IMR-90 (cell line): ENCODE measurements around the gene C18orf32. TPM values are rescaled to one million over a fixed set of nuclear protein-coding genes. Genes with fewer than 3 reads are reported as not detected.

Source experiments
- ATAC-seq: fragments of 200-7000 bp; cut with Tn5 transposase; 2 replicates; pipeline ENCODE4 v1.9.1; 2020; ENCODE audit warnings: low read depth, mild to moderate bottlenecking, moderate library complexity
- BruUV-seq: library from RNA; stranded (reverse); fragments of 400-500 nt; replicated peaks from 2 replicates; lab custom pipeline; 2021; lab: Mats Ljungman, UMichigan
- CTCF ChIA-PET: fragments of 300-600 bp; formaldehyde crosslinking; extraction: SDS; loops from one replicate; lab custom pipeline; 2021; ENCODE audit warnings: antibody characterized with exemption; lab: Yijun Ruan, JAX
- POLR2A ChIA-PET: fragments of 300-600 bp; sonication (Branson Sonifier 250); formaldehyde crosslinking; loops from one replicate; lab custom pipeline; 2022; ENCODE audit warnings: antibody characterized with exemption; ENCODE audit not compliant: unreplicated experiment; lab: Charles Lee
- DNase-seq: peaks from one replicate; pipeline ENCODE4 v3.0.0; 2013
- H2AFZ ChIP-seq: replicated peaks from 2 replicates; pipeline ENCODE3; 2013; ENCODE audit warnings: low read length, mild to moderate bottlenecking; ENCODE audit not compliant: poor library complexity
- H2AK5ac ChIP-seq: 2 replicates; pipeline ENCODE4 v1.6.1; 2013; ENCODE audit warnings: low read depth, low read length, inconsistent platforms
- H2AK9ac ChIP-seq: replicated peaks from 2 replicates; pipeline ENCODE3; 2013; ENCODE audit warnings: mild to moderate bottlenecking, low read depth, low read length, moderate library complexity; ENCODE audit not compliant: poor library complexity
- H2BK120ac ChIP-seq: 2 replicates; pipeline ENCODE4 v1.6.1; 2013; ENCODE audit warnings: low read depth, low read length, inconsistent platforms
- H2BK15ac ChIP-seq: 3 replicates; pipeline ENCODE4 v1.6.1; 2013; ENCODE audit warnings: low read depth, low read length, inconsistent platforms
- H2BK20ac ChIP-seq: 2 replicates; pipeline ENCODE4 v1.6.1; 2013; ENCODE audit warnings: low read depth, mild to moderate bottlenecking, inconsistent platforms, low read length, moderate library complexity
- H2BK5ac ChIP-seq: 2 replicates; pipeline ENCODE4 v1.6.1; 2013; ENCODE audit warnings: mild to moderate bottlenecking, low read depth, low read length, inconsistent platforms; ENCODE audit not compliant: poor library complexity, severe bottlenecking
- H3K14ac ChIP-seq: replicated peaks from 2 replicates; pipeline ENCODE4 v1.6.1; 2013; ENCODE audit warnings: low read depth, low read length, inconsistent platforms
- H3K18ac ChIP-seq: 2 replicates; pipeline ENCODE4 v1.6.1; 2013; ENCODE audit warnings: low read depth, low read length, control low read depth
- H3K23ac ChIP-seq: 2 replicates; pipeline ENCODE4 v1.6.1; 2013; ENCODE audit warnings: low read depth, low read length, inconsistent platforms
- H3K27ac ChIP-seq: 2 replicates; pipeline ENCODE4 v1.5.1; 2013; ENCODE audit warnings: mild to moderate bottlenecking, control low read depth, low read length; ENCODE audit not compliant: insufficient read depth
- H3K27me3 ChIP-seq: 2 replicates; pipeline ENCODE4 v1.6.1; 2013; ENCODE audit warnings: low read length; ENCODE audit not compliant: control insufficient read depth, insufficient read depth
- H3K36me3 ChIP-seq: 2 replicates; pipeline ENCODE4 v1.6.1; 2013; ENCODE audit warnings: low read length, mixed read lengths; ENCODE audit not compliant: control insufficient read depth, insufficient read depth
- H3K4ac ChIP-seq: 2 replicates; pipeline ENCODE4 v1.6.1; 2013; ENCODE audit warnings: low read depth, low read length, inconsistent platforms
- H3K4me1 ChIP-seq: 2 replicates; pipeline ENCODE4 v1.6.1; 2013; ENCODE audit warnings: low read length, mixed read lengths; ENCODE audit not compliant: control insufficient read depth, insufficient read depth
- H3K4me2 ChIP-seq: 2 replicates; pipeline ENCODE4 v1.6.1; 2013; ENCODE audit warnings: low read depth, mild to moderate bottlenecking, control low read depth, low read length, moderate library complexity
- H3K4me3 ChIP-seq: 2 replicates; pipeline ENCODE4 v1.5.1; 2013; ENCODE audit warnings: low read depth, mild to moderate bottlenecking, control low read depth, low read length, moderate library complexity; ENCODE audit not compliant: insufficient read depth
- H3K56ac ChIP-seq: 2 replicates; pipeline ENCODE4 v1.6.1; 2013; ENCODE audit warnings: low read length, inconsistent platforms; ENCODE audit not compliant: insufficient read depth; ENCODE audit errors: extremely low read depth
- H3K79me1 ChIP-seq, 2 experiments: 2 replicates each; pipeline ENCODE4 v1.6.1; 2013; ENCODE audit warnings: low read length in 2 of 2, inconsistent platforms in 1 of 2, low read depth in 1 of 2
- H3K9ac ChIP-seq: 2 replicates; pipeline ENCODE4 v1.6.1; 2013; ENCODE audit warnings: low read depth, low read length, control low read depth
- H3K9me1 ChIP-seq: 2 replicates; pipeline ENCODE4 v1.6.1; 2013; ENCODE audit warnings: low read length, inconsistent platforms; ENCODE audit not compliant: insufficient read depth
- H3K9me3 ChIP-seq: 2 replicates; pipeline ENCODE4 v1.6.1; 2013; ENCODE audit warnings: low read length; ENCODE audit not compliant: control insufficient read depth, insufficient read depth
- H4K20me1 ChIP-seq: 2 replicates; pipeline ENCODE4 v1.6.1; 2013; ENCODE audit warnings: low read length, inconsistent platforms; ENCODE audit not compliant: insufficient read depth
- H4K5ac ChIP-seq: 2 replicates; pipeline ENCODE4 v1.6.1; 2013; ENCODE audit warnings: mild to moderate bottlenecking, low read depth, low read length, control low read depth
- H4K8ac ChIP-seq, 2 experiments: 2 replicates each; pipeline ENCODE4 v1.6.1; 2013; ENCODE audit warnings: low read depth in 2 of 2, low read length in 2 of 2, control low read depth in 1 of 2, inconsistent platforms in 1 of 2
- H4K91ac ChIP-seq: 2 replicates; pipeline ENCODE4 v1.6.1; 2013; ENCODE audit warnings: low read depth, low read length, inconsistent platforms; ENCODE audit not compliant: insufficient read depth
- BHLHE40 ChIP-seq: fragments of 150-350 bp; IDR thresholded peaks from 2 replicates; pipeline ENCODE4 v1.6.1; 2016; ENCODE audit warnings: mild to moderate bottlenecking, low read depth, low read length
- MAZ ChIP-seq: IDR thresholded peaks from 2 replicates; pipeline ENCODE4 v1.6.1; 2012; ENCODE audit warnings: low read depth, mild to moderate bottlenecking, low read length, improper control_type of control experiment, moderate library complexity, borderline replicate concordance
- POLR2A ChIP-seq: IDR thresholded peaks from 2 replicates; pipeline ENCODE4 v1.6.1; 2012; ENCODE audit warnings: mild to moderate bottlenecking, low read depth, low read length
- whole genome bisulfite sequencing, 2 experiments: methylation state at CpG; one replicate each; pipeline versions ENCODE4 v1.1.5 to v1.1.7; 2013; ENCODE audit warnings: missing lambda C conversion rate in 2 of 2; ENCODE audit not compliant: insufficient read length in 1 of 2; ENCODE audit errors: extremely low coverage in 2 of 2; 5-methylcytosine and 5-hydroxymethylcytosine counted together
- dilution Hi-C: fragments of 300-500 bp; cut with HindIII; formaldehyde crosslinking; loops from one replicate; pipeline ENCODE4 v1.14.3; 2018; ENCODE audit warnings: low sequenced_read_pairs; ENCODE audit not compliant: unreplicated experiment
- in situ Hi-C: fragments of 300-500 bp; cut with MboI; formaldehyde crosslinking; loops from 3 replicates; pipeline ENCODE4 v1.14.3; 2019; ENCODE audit warnings: low sequenced_read_pairs, inconsistent platforms, mixed read lengths
- intact Hi-C: fragments of 100-400 bp; cut with micrococcal nuclease; formaldehyde crosslinking; loops from 2 replicates; pipeline ENCODE4 v1.10.0; 2022
- polyA plus RNA-seq, 3 experiments: library from polyadenylated mRNA; depleted of rRNA; stranded (reverse); fragments of >200 nt; gene quantifications; 2 replicates each; pipeline ENCODE4 v1.2.3, GENCODE V29; 2012; ENCODE audit warnings: low replicate concordance in 1 of 3
- total RNA-seq: library from RNA; depleted of rRNA; stranded (reverse); fragments of >200 nt; gene quantifications from 2 replicates; pipeline ENCODE4 v1.2.3, GENCODE V29; 2012
- TF ChIP-seq, protein P1 (sequence below): fragments of 150-350 bp; IDR thresholded peaks from 2 replicates; pipeline ENCODE4 v1.6.1; 2016; ENCODE audit warnings: low read depth, mild to moderate bottlenecking, low read length, moderate library complexity, borderline replicate concordance

C18orf32 gene
- total and polyA plus RNA-seq, 2 of the 4 experiments (the other 2 are of a cell fraction), result 3.6 to 21.4 TPM

DNA sequence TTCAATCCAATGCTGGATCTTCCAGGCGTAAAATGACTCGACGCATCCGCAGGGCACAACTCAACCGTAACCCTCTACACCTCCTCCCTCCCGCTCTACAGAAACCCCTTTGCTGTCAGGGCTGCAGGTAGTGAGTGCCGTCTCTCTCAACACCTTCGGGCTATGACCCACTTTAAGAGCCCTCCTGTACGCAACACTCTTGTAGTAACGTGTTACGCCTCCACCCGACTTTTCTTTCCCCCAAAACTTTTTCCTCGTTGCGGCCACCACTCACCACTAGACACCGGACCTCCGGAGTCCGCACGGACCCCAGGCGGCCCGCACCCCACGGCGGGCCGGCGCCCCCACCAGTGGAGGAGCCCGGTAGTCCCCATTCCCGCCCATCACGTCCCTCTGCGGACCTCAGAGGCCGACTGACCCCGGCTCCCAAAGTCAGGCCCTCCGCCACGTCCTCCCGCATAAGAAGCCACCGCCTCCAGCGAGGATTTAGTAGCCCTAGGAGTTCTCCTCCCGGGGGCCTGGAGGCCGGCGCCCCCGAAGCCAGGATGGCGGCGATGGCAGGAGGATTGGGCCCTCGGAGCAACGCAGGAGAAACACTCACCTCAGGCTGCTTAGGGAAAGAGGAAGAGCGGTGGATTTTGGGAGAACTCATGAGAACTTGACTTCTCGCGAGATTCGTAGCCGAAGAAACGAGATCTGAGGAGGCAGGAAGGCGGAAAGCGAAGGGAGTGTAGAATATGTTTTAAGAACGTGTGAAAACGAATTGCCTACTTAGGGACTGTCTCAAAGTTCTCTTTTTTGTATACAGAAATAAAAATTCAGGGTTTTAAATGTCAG is 5.0 kb upstream of the C18orf32 start, which contains the start of gene RPL17:
TSS of gene RPL17 (minus strand) at position 609 of the 837 bp plus-strand sequence.
- Histone ChIP-seq H3K14ac (peak within 1 kb of the TSS; percentile 97), H4K91ac (peak within 1 kb of the TSS; percentile 89), H3K36me3 (peaks cover 19% of the 10 kb centered on the region), H3K4me2 (peak within 1 kb of the TSS; percentile 90), H4K20me1 (peaks cover 27% of the 10 kb centered on the region), H3K27ac (peak within 1 kb of the TSS; percentile 90), H3K27me3 (no peaks in the 10 kb centered on the region), H2BK15ac (no peak within 1 kb of the TSS), H3K4ac (peak within 1 kb of the TSS; percentile 94), H3K23ac (peak within 1 kb of the TSS; percentile 98), H3K56ac (peak within 1 kb of the TSS; percentile 93), H2BK20ac (no peak within 1 kb of the TSS), H4K8ac (peak within 1 kb of the TSS; percentile 74 to 76), H3K4me1 (no peaks in the 10 kb centered on the region), H4K5ac (peak within 1 kb of the TSS; percentile 52), H2BK5ac (peak within 1 kb of the TSS; percentile 78), H3K9me3 (no peaks in the 10 kb centered on the region; the same call in 1 of the 2 replicates), H2AK9ac (peak within 1 kb of the TSS; percentile 93), H3K9ac (peak within 1 kb of the TSS; percentile 100), H3K9me1 (no peaks in the 10 kb centered on the region), H2AFZ (peak within 1 kb of the TSS; percentile 89), H2BK120ac (no peak within 1 kb of the TSS), H3K18ac (peak within 1 kb of the TSS; percentile 73), H3K79me1 (peaks cover 8 to 10% of the 10 kb centered on the region in 2 experiments; a peak in 1 of 4 replicates), H2AK5ac (peak within 1 kb of the TSS; percentile 97), H3K4me3 (peak within 1 kb of the TSS; percentile 96)
- ATAC-seq, result peak; percentile 91
- 0% methylated on average over 14 of the region's 53 CpGs; no CpG with 5 or more reads in 1 of the 2 experiments for WGBS, 2 experiments
- POLR2A ChIA-PET, result no interaction called here
- intact Hi-C loops, result loop anchor here (10.0 kb wide), 1 partner anchor 793 kb away; the partner anchor contains the start of genes CXXC1 and MBD1
- BruUV-seq, result no TSS peak
- in situ Hi-C loops, result loop anchor here (10.0 kb wide), 1 partner anchor 353 kb away; no protein-coding TSS in a partner anchor
- CTCF ChIA-PET, result no interaction called here
- DNase-seq, result peak; percentile 99
- dilution Hi-C loops, result no loop called here
- TF ChIP-seq, protein P1, sequence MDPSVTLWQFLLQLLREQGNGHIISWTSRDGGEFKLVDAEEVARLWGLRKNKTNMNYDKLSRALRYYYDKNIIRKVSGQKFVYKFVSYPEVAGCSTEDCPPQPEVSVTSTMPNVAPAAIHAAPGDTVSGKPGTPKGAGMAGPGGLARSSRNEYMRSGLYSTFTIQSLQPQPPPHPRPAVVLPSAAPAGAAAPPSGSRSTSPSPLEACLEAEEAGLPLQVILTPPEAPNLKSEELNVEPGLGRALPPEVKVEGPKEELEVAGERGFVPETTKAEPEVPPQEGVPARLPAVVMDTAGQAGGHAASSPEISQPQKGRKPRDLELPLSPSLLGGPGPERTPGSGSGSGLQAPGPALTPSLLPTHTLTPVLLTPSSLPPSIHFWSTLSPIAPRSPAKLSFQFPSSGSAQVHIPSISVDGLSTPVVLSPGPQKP, result no peak
- TF ChIP-seq POLR2A, result peak; percentile 99
- no peak for TF ChIP-seq BHLHE40
- no peak for TF ChIP-seq MAZ
